ENCODE results near the gene TNNT1.

- no peak for TF ChIP-seq CTCF (IDR thresholded peaks at IDR 0.05; ENCODE audit: poor library complexity)
- no peak for TF ChIP-seq EZH2 (IDR thresholded peaks at IDR 0.05; ENCODE audit: borderline replicate concordance)
- no peak for TF ChIP-seq EZH2phosphoT487 (IDR thresholded peaks at IDR 0.05; ENCODE audit: low read depth, severe bottlenecking, unreplicated experiment)
These were observed 47.8 kb upstream of the TNNT1 start for GRCh38 chr19:55196803-55197202.
